Renal cortex interstitium (tissue), 15 donors: ENCODE measurements around the gene LPGAT1. TPM values are rescaled to one million over a fixed set of nuclear protein-coding genes. Genes with fewer than 3 reads are reported as not detected.
"Not testable (repeated sequence)": the region's sequence is repeated elsewhere in the genome, so short reads cannot be mapped to it uniquely, and the experiment has no call there.

Experiments
- DNase-seq, 11 donors: peaks; one replicate each; pipeline ENCODE4 v3.0.0-alpha.2; 2013; ENCODE audit warnings: low read depth in 9 of 11, low spot score in 4 of 11; ENCODE audit errors: extremely low read depth in 1 of 11
- long read RNA-seq, 16 experiments: transcript quantifications; one replicate each; lab custom pipeline, GENCODE V29; 2026
- polyA plus RNA-seq, 3 donors: library from polyadenylated mRNA; unstranded; fragments of 120-200 nt; gene quantifications; one replicate each; pipeline ENCODE4 v1.2.1, GENCODE V29; 2013; ENCODE audit not compliant: insufficient read length in 3 of 3

Gene LPGAT1, protein sequence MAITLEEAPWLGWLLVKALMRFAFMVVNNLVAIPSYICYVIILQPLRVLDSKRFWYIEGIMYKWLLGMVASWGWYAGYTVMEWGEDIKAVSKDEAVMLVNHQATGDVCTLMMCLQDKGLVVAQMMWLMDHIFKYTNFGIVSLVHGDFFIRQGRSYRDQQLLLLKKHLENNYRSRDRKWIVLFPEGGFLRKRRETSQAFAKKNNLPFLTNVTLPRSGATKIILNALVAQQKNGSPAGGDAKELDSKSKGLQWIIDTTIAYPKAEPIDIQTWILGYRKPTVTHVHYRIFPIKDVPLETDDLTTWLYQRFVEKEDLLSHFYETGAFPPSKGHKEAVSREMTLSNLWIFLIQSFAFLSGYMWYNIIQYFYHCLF
- 10 to 100 TPM; 23.8 to 28.7 (median 27.6) TPM for polyA plus RNA-seq
- long read RNA-seq, donor 1 = 0 reads
- long read RNA-seq, donor 2 = 0 reads
- long read RNA-seq, donor 3 = 0 reads
- long read RNA-seq, donor 4, full-length matches to known transcripts = 1 of 1 reads
- long read RNA-seq, donor 4, partial matches to known transcripts = 0 of 1 reads
- long read RNA-seq, donor 4, other reads (novel, unspliced or antisense) = 0 of 1 reads
- long read RNA-seq, donor 5 = 0 reads
- long read RNA-seq, donor 6, partial matches to known transcripts = 0 of 5 reads
- long read RNA-seq, donor 6, other reads (novel, unspliced or antisense) = 5 of 5 reads
- long read RNA-seq, donor 7 = 0 reads
- long read RNA-seq, donor 8, partial matches to known transcripts = 0 of 5 reads
- long read RNA-seq, donor 8, other reads (novel, unspliced or antisense) = 5 of 5 reads
- long read RNA-seq, donor 9 = 0 reads
- long read RNA-seq, donor 10 = 0 reads
- long read RNA-seq, donor 11 = 0 reads
- long read RNA-seq, donor 12 = 0 reads
- long read RNA-seq, donor 13 = 0 reads
- long read RNA-seq, donor 14 = 0 reads
- long read RNA-seq, donor 15, full-length matches to known transcripts = 1 of 1 reads
- long read RNA-seq, donor 15, partial matches to known transcripts = 0 of 1 reads
- long read RNA-seq, donor 15, other reads (novel, unspliced or antisense) = 0 of 1 reads
- long read RNA-seq, donor 16, full-length matches to known transcripts = 1 of 8 reads
- long read RNA-seq, donor 16, partial matches to known transcripts = 0 of 8 reads
- long read RNA-seq, donor 16, other reads (novel, unspliced or antisense) = 7 of 8 reads

DNA sequence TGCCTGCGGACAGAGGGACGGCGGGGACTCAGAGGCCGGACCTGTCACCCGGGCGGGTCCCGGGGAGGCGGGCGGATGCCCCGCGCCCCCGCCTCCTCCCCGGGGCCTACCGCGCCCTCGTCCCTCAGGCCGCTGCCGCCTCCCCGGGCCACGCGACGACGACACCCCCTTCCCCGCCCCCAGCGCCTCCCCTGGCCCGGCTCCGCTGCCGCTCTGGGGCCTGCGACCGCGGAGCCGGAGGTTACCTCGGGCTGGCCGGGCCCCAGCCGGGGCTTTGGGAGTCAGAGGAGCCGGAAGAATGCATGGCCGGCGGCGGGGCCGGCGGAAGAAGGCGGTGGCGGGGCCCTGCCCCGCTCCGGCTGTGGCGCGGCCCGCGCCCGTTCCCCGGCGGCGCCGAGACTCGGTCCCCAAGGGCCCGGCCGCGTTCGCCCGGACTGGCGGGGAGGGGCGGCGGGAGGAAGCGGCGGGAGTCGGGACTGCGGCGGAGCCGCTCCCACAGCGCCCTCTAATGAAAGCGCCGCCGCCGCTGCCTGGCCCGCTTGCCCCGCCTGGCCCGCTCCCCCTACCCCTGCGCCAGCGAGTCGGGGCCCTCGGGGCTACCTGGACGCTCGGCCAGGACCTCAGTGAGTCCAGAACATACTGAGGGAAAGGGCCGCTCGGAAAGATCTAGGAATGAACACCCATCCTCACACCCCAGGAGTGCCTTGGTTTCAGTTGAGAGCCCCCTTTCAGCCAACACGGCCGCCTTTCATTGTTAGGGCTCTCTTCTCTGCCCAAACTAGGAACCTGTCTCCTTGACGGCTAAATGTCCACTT is at the start of gene LPGAT1:
TSS of gene LPGAT1 (minus strand) at position 436 of the 815 bp plus-strand sequence. CDS start 1,467 bp downstream, outside the sequence.
- peak; percentile 42 to 71 (median 63) for DNase-seq

DNA sequence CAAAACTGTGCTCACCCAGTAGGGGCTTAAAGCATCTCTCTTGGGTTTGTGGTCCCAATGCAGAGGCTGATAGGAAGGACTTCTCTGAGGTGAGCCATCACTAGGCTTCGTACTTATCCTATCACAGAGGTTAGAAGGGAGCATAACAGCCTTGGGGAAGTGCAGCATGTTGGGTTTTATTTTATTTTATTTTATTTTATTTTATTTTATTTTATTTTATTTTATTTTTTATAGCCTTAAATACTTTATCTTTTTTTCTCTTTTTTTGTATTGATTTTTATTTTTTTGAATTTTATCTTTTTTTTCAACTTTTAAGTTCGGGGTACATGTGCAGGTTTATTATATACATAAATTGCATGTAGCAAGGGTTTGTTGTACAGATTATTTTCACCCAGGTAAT is 48.9 kb upstream of the LPGAT1 start:
- no peak for DNase-seq

DNA sequence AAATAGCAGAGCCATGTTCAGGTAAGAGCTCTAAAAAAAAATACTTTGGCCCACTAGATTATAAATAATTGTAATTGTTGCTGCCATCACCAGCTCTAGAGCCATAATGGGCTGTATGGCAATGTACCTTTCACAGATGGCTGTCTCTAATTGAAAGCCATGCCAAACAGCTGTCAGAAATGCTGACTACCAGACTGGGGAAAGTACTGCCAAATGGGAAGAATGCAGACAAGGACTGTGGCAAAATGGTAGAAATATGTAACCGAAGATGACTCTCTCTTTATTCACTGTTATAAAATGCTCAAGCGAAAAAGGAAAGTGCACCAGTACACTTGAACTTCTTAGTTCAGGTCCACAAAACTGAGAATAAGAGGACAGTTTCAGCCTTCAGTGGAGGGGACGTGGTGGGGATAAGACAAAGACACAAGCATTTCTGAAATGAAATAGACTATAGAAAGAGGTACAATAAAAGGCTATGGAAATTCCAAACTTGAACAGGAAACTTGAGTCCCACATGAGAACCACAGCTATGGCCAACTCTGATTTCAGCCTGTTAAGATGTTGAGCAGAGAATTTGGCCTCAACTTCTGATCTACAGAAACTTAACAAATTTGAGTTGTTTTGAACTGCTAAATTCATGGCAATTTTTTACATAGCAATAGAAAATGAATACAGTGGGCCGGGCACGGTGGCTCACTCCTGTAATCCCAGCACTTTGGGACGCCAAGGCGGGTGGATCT is 46.5 kb upstream of the LPGAT1 start:
- no peak for DNase-seq

DNA sequence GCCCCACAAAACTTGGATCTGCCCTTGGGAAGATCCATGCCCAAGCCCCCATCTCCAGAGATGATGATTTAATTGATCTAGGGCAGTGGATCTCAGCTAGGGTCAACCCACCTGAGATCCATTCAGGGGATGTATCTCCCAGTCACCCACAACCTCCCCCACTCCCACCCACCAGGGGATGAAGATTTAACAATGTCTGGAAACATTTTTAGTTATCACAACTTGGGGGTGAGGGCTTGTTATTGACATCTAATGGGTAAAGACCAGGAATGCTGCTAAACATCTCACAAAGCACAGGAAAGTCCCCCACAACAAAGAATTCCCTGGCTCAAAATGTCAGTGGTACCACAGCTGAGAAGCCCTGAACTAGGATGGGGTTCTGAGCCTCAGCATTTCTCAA is 45.0 kb upstream of the LPGAT1 start:
- no peak for DNase-seq

DNA sequence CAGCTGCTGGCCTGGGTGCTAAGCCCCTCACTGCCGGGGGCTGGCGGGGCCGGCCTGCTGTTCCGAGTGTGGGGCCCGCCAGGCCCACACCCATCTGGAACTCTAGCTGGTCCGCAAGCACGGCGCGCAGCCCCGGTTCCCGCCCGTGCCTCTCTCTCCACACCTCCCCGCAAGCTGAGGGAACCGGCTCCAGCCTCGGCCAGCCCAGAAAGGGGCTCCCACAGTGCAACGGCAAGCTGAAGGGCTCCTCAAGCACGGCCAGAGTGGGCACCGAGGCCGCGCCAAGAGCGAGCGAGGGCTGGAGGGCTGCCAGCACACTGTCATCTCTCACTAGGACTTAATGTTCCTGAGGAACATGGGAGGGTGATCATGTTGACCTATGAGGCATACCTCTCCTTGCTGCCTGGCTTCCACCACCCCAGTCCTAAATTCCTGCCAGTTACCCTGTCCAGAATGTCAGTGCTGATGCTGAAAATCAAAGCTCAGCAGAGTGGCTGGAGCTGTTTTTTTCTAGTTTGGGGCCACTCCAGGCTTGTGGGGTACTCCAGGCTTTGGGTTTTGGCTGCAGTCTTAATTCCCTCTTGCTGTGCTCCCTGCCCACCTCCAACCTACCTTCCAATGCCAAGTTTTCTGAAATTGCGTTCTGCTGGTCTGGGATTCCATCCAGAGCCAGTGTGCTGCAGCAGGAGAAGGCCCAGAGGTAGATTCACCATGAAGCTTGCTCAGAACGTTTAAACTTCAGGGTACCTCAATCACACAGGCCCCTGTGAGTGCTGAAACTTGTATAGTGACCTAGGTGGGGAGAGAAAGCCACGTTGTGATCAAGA is 44.2 kb upstream of the LPGAT1 start:
- no peak for DNase-seq

DNA sequence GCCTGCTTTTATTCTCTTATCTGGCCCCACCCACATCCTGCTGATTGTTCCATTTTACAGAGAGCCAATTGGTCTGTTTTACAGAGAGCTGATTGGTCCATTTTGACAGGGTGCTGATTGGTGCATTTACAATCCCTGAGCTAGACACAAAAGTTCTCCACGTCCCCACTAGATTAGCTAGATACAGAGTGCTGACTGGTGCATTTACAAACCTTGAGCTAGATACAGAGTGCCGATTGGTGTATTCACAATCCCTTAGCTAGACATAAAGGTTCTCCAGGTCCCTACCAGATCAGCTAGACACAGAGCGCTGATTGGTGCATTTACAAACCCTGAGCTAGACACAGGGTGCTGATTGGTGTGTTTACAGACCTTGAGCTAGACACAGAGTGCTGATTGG is 43.2 kb upstream of the LPGAT1 start:
- not testable (repeated sequence) for DNase-seq

DNA sequence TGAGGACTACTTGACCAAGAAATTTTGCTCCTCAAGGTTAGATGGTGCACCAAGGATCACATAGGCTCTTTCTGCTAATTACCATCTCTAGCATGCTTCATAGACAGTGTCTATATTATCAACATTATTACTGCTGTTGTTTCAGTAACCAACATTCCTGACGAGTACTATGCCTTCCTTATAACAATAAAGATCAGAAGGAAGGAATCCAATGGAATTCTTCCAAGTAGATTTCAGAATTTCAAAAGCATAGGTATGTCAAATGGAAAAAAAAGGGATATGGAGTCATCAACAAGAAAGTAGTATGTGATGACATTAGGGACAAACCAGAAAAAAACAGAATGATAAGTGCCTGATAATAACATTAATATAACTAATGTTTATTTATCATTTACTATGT is 39.6 kb upstream of the LPGAT1 start:
- DNase-seq = no peak

DNA sequence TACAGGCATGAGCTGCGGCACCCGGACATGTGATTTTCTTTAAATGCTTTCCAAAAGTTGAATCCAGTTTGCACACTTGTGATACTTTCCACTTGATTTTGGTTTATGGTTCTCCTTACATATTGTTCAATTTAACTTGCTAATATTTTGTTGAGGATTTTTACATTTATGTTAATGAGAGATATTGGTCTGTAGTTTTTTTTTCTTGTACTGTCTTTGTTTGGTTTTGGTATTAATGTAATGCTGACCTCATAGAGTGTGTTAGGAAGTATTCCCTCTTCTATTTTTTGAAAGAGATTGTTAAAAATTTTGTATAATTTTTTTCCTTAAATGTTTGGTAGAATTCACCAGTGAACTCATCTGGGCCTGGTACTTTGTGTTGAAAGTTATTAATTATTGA is 34.6 kb upstream of the LPGAT1 start:
- DNase-seq = no peak

DNA sequence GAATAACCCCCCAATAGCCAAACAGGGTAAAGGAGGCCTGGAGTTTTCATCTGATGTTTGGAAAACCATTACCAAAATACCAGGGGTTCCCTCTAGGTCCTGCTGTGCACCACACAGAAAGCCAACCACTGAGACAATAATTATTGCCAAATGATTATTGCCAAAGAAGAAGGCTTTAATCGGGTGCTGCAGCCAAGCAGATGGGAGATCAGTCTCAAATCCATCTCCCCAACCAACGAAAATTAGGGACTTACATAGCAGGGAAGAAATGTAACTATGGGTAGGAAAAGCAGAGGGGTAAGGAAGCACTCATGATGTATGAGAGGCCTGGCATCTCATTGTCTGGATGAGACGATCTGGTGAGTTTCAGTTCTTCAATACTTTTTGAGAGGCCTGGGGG is 28.8 kb upstream of the LPGAT1 start:
- no peak for DNase-seq

DNA sequence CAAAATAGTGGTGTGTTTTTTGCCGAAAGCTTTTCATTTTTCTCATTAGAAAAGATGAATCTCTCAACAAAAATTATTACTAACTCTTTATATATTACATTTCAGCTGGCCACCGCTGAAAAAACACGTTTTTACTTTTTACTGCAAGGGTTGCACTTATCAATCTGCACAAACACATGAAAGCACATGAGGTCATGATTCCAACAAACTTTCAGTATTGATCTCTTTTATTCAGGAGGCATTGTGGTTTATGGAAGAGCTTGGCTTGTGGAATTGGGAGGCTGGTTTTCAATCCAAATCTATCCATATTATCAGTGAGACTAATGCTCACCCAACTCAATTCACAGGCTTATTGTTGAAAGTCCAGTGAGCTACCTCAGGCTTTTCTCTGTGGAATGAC is 20.6 kb upstream of the LPGAT1 start:
- DNase-seq = no peak

DNA sequence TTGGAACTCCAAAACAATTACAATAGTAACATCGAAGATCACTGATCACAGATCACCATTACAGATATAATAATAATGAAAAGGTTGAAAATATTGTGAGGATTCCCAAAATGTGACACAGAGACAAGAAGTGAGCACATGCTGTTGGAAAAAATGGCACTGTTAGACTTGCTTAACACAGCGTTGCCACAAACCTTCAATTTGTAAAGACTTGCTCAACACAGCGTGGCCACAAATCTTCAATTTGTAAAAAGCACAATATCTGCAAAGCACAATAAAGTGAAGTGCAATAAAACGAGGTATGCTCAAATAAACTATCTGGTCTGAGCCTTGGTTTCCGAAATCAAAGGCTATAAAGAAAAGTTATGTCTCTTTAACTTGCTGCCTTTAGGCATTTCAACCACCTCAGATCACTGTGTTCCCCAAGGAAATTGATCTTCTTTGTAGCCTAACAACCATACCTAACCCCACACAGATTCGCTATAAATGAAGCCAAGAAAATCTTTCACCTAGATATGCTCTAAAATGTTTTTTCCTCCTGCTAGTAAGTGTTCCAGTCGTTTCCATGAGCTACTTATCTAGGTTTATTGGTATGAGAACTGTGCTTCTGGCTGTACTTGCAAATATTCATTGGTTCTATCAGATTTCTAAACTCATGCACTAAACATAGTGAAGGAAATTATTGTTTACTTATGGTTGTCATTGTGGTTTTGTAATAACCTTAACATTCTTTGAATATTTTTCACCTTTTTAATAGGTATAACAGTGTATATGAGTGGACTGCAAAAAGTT is 13.1 kb upstream of the LPGAT1 start:
- no peak for DNase-seq

DNA sequence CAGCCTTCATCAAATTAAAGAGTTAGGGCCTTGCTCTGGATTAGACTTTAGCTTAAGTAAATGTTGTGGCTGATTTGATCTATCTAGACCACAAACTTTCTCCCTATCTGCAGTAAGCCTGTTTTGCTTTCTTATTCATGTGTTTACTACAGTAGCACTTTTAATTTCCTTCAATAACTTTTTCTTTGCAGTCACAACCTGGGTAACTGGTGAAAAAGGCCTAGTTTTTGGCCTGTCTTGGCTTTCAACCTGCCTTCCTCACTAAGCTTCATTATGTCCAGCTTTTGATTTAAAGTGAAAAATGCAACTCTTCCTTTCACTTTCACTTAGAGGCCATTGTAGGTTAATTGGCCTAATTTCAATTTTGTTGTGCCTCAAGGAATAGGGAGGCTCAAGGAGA is 12.5 kb upstream of the LPGAT1 start:
- DNase-seq = no peak

DNA sequence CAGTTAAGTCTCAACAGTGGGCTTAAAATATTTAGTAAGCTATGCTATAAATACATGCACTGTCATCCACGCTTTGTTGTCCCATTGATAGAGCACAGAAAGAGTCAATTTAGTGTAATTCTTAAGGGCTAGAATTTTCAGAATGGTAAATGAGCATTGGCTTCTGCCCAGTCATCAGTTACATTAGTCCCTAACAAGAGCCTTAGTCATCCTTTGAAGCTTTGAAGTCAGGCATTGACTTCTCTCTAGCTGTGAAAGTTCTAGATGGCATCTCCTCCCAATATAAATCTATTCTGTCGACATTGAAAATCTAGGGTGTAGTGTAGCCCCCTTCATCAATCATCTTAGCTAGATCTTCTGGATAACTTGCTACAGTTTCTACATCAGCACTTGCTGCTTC is 12.0 kb upstream of the LPGAT1 start:
- DNase-seq = no peak

DNA sequence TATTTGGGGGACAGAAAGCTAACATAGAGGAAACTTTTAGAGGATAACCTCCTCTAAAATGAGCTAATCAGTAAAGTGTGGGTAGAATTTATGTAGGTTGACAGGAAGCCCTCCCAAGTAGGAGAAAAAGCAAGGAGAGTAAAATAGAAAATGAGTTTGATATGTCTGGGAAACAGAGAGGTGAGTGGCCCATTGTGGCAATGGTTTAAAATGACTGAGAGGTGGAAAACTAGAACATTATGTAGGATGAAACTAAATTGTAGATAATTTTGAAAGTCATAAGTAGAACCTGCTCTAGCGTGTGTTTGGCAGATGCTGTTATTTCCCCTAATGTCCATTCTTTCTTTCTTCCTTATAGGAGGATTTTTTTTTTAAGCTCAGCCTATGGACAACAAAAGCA is 8.5 kb upstream of the LPGAT1 start:
- DNase-seq = no peak

DNA sequence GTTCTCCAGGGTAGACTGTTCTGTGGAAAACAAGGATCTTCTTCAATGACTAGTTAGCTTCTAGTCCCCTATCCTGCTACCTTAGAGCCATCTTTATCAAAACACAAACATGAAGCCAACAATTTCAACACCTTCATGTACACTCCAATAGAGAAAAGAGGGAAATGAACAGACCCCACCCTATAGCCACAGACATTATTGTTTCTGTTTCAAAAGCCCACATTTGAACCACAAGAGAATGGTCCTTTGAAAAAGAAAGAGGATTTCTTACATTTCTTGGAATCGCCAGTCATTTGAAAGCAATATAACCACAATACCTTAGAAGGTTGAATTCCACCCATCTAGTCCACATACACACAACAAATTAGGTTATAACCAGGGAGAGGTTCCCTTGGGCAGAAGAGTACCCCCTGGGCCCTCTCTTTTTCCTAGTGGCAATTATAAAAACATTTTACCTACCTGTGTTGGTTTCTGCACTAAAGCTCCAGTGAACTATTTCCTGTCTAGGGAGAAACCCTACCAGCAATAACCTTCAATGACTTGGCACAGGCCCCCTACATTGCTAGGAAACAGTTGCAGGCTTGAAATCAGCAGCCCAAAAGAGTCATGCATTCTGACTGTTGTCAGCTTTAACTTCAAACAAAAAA is 2.7 kb upstream of the LPGAT1 start:
- DNase-seq = no peak

DNA sequence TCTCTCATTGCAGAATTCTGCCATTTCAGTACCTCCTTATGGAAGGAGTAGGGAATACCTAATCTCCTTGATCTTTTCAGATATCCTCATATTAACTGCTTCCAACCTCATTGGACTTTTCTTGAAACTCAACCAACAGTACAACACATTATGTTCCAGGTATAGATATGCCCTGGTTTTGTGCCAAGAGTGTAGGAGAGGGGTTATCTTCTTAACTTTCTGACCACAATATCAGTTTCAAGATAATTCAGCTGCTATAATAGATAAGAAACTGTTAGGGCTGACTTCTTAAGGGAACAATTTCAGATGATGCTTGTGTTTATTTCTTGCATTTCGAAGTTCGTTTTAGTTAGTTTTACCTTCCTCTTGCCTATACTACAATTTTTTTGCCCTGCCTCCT is 2.1 kb upstream of the LPGAT1 start:
- no peak for DNase-seq
